Osteocyte (in vitro differentiated cells): ENCODE data around the gene ZNF714. TPM values are rescaled to one million over a fixed set of nuclear protein-coding genes. Genes with fewer than 3 reads are reported as not detected.

Experiments used
- DNase-seq: peaks from one replicate; pipeline ENCODE4 v3.0.0; 2021; ENCODE audit warnings: mixed read lengths; ENCODE audit not compliant: unreplicated experiment; ENCODE audit errors: extremely low spot score
- H3K27ac Mint-ChIP-seq: one replicate; pipeline ENCODE4 v1.8.0; 2021; ENCODE audit warnings: mild to moderate bottlenecking, mixed read lengths; ENCODE audit not compliant: unreplicated experiment
- H3K27me3 Mint-ChIP-seq: one replicate; pipeline ENCODE4 v1.8.0; 2021; ENCODE audit warnings: mixed read lengths; ENCODE audit not compliant: unreplicated experiment
- H3K36me3 Mint-ChIP-seq: one replicate; pipeline ENCODE4 v1.8.0; 2021; ENCODE audit warnings: mixed read lengths; ENCODE audit not compliant: unreplicated experiment
- H3K4me1 Mint-ChIP-seq: one replicate; pipeline ENCODE4 v1.8.0; 2021; ENCODE audit warnings: mixed read lengths; ENCODE audit not compliant: unreplicated experiment
- H3K4me3 Mint-ChIP-seq: one replicate; pipeline ENCODE4 v1.8.0; 2021; ENCODE audit warnings: mild to moderate bottlenecking, moderate library complexity, mixed read lengths; ENCODE audit not compliant: unreplicated experiment
- H3K9me3 Mint-ChIP-seq: one replicate; pipeline ENCODE4 v1.8.0; 2021; ENCODE audit warnings: mixed read lengths; ENCODE audit not compliant: unreplicated experiment
- CTCF ChIP-seq: fragments of 200-600 bp; sonication (generic); IDR thresholded peaks from 2 replicates; pipeline ENCODE4 v1.5.0; 2021; ENCODE audit warnings: antibody characterized with exemption, mild to moderate bottlenecking, moderate library complexity
- long read RNA-seq: library from polyadenylated mRNA; unstranded; transcript quantifications from one replicate; pipeline ENCODE4 v2.0.0, GENCODE V29; 2021
- total RNA-seq: library from RNA; stranded (reverse); gene quantifications from 2 replicates; pipeline ENCODE4 v1.2.1, GENCODE V29; 2021

Gene ZNF714
- total RNA-seq = 7.5 and 7.9 TPM in 2 replicates
- long read RNA-seq, full-length matches to known transcripts = 7 of 18 reads
- long read RNA-seq, partial matches to known transcripts = 0 of 18 reads
- long read RNA-seq, other reads (novel, unspliced or antisense) = 11 of 18 reads

GRCh38 chr19:21082011-21082975 lies at the start of gene ZNF714:
ZNF714 (plus strand) TSS chr19:21082203; CDS start chr19:21098269, 16,066 bp downstream.
- Mint-ChIP-seq H3K27ac (peak within 1 kb of the TSS; percentile 99), H3K4me1 (peaks cover 27% of the 10 kb centered on the region), H3K9me3 (no peaks in the 10 kb centered on the region), H3K36me3 (peaks cover 4% of the 10 kb centered on the region), H3K27me3 (no peaks in the 10 kb centered on the region), H3K4me3 (peak within 1 kb of the TSS; percentile 100)
- no peak for TF ChIP-seq CTCF
- DNase-seq = peak; percentile 95

- no peak for TF ChIP-seq CTCF
- Mint-ChIP-seq H3K4me1 (no peaks in the 10 kb centered on the region), H3K27me3 (no peaks in the 10 kb centered on the region), H3K9me3 (peaks cover 42% of the 10 kb centered on the region), H3K36me3 (peaks cover 59% of the 10 kb centered on the region), H3K4me3 (no peak overlapping the region), H3K27ac (no peak overlapping the region)
- no peak for DNase-seq
Observed at GRCh38 chr19:21045028-21045427, 37.0 kb upstream of the ZNF714 start.

GRCh38 chr19:21046489-21046888 lies 35.5 kb upstream of the ZNF714 start:
- H3K36me3 Mint-ChIP-seq = peaks cover 55% of the 10 kb centered on the region
- H3K9me3 Mint-ChIP-seq = peaks cover 42% of the 10 kb centered on the region
- H3K27me3 Mint-ChIP-seq = no peaks in the 10 kb centered on the region
- H3K4me1 Mint-ChIP-seq = no peaks in the 10 kb centered on the region
- no peak overlapping the region for H3K27ac Mint-ChIP-seq
- H3K4me3 Mint-ChIP-seq = no peak overlapping the region
- no peak for TF ChIP-seq CTCF
- no peak for DNase-seq

GRCh38 chr19:21047716-21048115 lies 34.3 kb upstream of the ZNF714 start:
- Mint-ChIP-seq H3K27me3 (no peaks in the 10 kb centered on the region), H3K4me3 (no peak overlapping the region), H3K9me3 (peaks cover 48% of the 10 kb centered on the region), H3K36me3 (peaks cover 58% of the 10 kb centered on the region), H3K4me1 (no peaks in the 10 kb centered on the region), H3K27ac (no peak overlapping the region)
- no peak for TF ChIP-seq CTCF
- DNase-seq = no peak

- Mint-ChIP-seq H3K36me3 (peaks cover 49% of the 10 kb centered on the region), H3K27ac (no peak overlapping the region), H3K4me3 (no peak overlapping the region), H3K4me1 (no peaks in the 10 kb centered on the region), H3K27me3 (no peaks in the 10 kb centered on the region), H3K9me3 (peaks cover 26% of the 10 kb centered on the region)
- TF ChIP-seq CTCF = no peak
- no peak for DNase-seq
Observed at GRCh38 chr19:21052902-21053301, 29.1 kb upstream of the ZNF714 start.
